Natural killer cell treated with Interleukin-12 subunit alpha and Interleukin-12 subunit beta and Interleukin-15 and Interleukin-18, amount 100 ng/mL, for 72 hours (primary cell): ENCODE measurements around the gene EML4. TPM values are rescaled to one million over a fixed set of nuclear protein-coding genes. Genes with fewer than 3 reads are reported as not detected.

ENCODE experiments used
- ATAC-seq, 2 donors: fragments of 150-1000 bp; cut with Tn5 transposase in 1 of 2; sonication (Bioruptor Pico), chemical (Tn5 transposase) in 1 of 2; 2 replicates each; pipeline ENCODE4 v1.10.0; 2021
- DNase-seq: peaks from one replicate; pipeline ENCODE4 v3.0.0; 2022; ENCODE audit warnings: low spot score
- H3K27ac Mint-ChIP-seq, 2 donors: 1 replicate in 1 of 2; 2 replicates in 1 of 2; pipeline ENCODE4 v1.8.0; 2022; ENCODE audit warnings: mixed read lengths in 2 of 2, mild to moderate bottlenecking in 1 of 2, moderate library complexity in 1 of 2
- H3K27me3 Mint-ChIP-seq, 2 donors: 1 replicate in 1 of 2; 2 replicates in 1 of 2; pipeline ENCODE4 v1.8.0; 2022; ENCODE audit warnings: mixed read lengths in 2 of 2
- H3K36me3 Mint-ChIP-seq: one replicate; pipeline ENCODE4 v1.8.0; 2022; ENCODE audit warnings: mixed read lengths
- H3K4me1 Mint-ChIP-seq, 2 donors: 1 replicate in 1 of 2; 2 replicates in 1 of 2; pipeline ENCODE4 v1.8.0; 2022; ENCODE audit warnings: low read depth in 2 of 2, mixed read lengths in 2 of 2, mild to moderate bottlenecking in 1 of 2
- H3K4me3 Mint-ChIP-seq: one replicate; pipeline ENCODE4 v1.8.0; 2022; ENCODE audit warnings: mixed read lengths
- H3K9me3 Mint-ChIP-seq: 2 replicates; pipeline ENCODE4 v1.8.0; 2022; ENCODE audit warnings: mixed read lengths
- total RNA-seq, 2 donors: library from RNA; stranded (reverse); gene quantifications; one replicate each; pipeline ENCODE4 v1.2.3, GENCODE V29; 2022

The EML4 gene
- total RNA-seq, 2 donors from 2014 or later: 73.4 to 140 TPM

DNA sequence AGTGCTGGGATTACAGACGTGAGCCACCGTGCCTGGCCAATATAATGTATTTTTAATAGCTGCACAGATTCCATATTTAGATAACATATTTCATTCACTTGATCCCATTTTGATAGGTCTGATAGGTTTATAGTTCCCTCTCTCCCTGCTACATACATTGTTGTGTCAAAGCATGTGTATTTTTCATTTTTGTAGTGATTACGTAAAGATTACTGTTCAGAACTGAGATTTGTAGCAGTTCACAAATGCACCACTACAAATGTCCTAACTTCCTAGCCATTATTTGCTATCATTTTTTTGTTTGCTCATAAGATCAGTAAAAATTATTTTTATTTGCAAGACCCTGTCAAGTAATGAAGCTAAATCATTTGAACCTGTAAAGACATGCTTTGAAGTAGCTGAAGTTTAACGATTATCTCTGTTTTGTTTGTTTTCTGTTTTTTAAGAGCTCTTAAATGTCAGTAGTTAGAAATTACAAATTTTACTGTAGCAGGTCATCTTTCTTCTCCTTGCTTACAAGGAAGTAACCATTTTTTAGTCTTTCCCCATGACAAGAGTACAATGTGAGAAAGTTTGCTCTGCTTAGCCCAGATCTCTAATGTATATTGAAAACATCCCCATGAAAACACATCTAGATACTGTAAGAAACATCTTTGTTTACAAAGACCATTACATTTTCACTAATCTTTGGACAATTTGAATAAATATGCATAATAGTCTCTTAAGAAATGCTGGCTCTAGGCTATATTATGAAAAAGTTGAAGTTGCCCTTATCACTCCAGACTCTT lies 54.1 kb downstream of the EML4 start:
- Mint-ChIP-seq H3K4me1 (peaks cover 28 to 41% of the 10 kb centered on the region in 2 donors), H3K27me3 (no peaks in the 10 kb centered on the region), H3K36me3 (no peaks in the 10 kb centered on the region), H3K9me3 (no peaks in the 10 kb centered on the region), H3K27ac (no peak overlapping the region), H3K4me3 (no peak overlapping the region)
- DNase-seq: no peak
- ATAC-seq: no peak

DNA sequence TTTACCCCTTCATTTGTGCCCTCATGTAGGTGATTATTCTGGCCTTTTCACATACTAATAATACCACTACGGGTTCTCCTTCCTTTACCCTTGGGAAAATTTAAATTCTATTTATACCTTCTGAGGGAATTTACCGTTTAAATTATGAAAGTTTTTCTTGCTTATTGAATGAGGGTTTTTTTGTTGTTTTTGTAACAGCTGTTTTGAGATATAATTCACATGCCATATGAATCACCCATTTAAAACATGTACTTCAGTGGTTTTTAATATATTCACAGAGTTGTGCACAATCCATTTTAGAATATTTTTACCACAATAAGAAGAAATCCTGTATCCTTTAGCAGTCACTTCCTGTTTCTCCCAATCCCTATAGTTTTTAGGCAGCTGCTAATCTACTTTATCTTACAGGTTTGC lies 54.7 kb downstream of the EML4 start:
- Mint-ChIP-seq H3K36me3 (no peaks in the 10 kb centered on the region), H3K27ac (peak overlapping the region in 1 of 2 donors; percentile 16), H3K4me1 (peaks cover 27 to 37% of the 10 kb centered on the region in 2 donors), H3K4me3 (no peak overlapping the region), H3K27me3 (no peaks in the 10 kb centered on the region), H3K9me3 (no peaks in the 10 kb centered on the region)
- ATAC-seq: no peak
- no peak for DNase-seq

DNA sequence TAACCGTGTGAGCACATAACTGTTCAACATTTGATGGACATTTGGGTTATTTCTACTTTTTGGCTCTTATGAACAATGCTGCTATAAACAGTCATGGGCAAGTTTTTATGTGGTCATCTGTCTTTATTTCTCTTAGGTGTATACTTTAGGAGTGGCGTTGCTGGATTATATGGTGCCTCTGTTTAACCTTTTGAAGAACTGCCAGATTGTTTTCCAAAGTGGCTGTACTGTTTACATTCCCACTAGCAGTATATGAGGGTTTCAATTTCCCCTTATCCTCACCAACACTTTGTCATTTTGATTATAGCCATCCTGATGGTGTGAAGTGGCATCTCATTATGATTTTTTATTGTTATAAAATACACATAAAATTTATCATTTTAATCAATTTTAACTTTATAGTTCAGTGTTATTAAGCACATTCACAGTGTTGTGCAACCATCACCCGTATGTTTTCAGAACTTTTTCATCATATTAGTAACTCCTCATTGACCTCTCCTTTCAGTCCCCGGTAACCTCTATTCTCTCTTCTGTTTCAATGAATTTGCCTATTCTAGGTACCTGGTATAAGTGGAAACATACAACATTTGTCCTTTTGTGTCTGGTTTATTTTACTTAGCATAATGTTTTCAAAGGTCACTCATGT lies 55.4 kb downstream of the EML4 start:
- H3K4me1 Mint-ChIP-seq: peaks cover 29 to 38% of the 10 kb centered on the region in 2 donors
- no peaks in the 10 kb centered on the region for H3K9me3 Mint-ChIP-seq
- H3K27ac Mint-ChIP-seq: peak overlapping the region in 1 of 2 donors; percentile 16
- no peaks in the 10 kb centered on the region for H3K27me3 Mint-ChIP-seq
- H3K4me3 Mint-ChIP-seq: no peak overlapping the region
- H3K36me3 Mint-ChIP-seq: no peaks in the 10 kb centered on the region
- DNase-seq (no peak), ATAC-seq (no peak)

DNA sequence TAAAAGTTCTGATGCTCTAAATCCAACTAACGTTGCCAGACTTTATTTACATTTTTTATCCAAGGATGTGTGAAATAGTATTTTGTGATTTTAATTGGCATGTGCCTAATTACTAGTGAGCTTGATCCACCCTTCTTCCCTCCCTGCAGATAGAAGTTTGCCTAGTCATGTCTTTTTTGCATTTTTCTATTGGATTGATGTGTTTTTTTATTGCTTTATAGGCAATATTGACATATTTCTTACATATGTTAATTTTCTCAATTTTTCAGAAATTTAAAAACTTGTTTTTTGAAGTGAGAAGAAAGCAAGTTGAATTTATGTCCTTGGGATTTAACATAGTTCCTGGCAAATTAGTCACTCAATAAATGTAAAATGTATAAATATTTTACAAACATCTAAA lies 56.4 kb downstream of the EML4 start:
- DNase-seq: no peak
- H3K9me3 Mint-ChIP-seq: no peaks in the 10 kb centered on the region
- H3K4me1 Mint-ChIP-seq: peaks cover 29 to 39% of the 10 kb centered on the region in 2 donors
- H3K4me3 Mint-ChIP-seq: no peak overlapping the region
- ATAC-seq: no peak
- no peak overlapping the region for H3K27ac Mint-ChIP-seq
- no peaks in the 10 kb centered on the region for H3K36me3 Mint-ChIP-seq
- H3K27me3 Mint-ChIP-seq: no peaks in the 10 kb centered on the region

DNA sequence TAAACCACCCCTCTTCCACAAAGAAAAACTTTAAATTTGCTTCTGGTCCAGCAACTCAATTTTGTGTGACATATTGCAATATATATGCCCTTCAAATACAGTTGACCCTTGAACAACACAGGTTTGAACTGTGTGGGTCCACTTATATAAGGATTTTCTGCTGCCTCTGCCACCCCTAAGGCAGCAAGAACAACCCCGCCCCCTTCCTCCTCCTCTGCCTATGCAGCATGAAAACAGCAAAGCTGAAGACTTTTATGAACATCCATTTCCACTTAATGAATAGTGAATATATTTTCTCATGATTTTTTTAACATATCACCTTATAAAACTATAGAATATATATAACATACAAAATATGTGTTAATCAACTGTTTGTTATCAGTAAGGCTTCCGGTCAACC lies 58.3 kb downstream of the EML4 start:
- no peaks in the 10 kb centered on the region for H3K36me3 Mint-ChIP-seq
- H3K27me3 Mint-ChIP-seq: no peaks in the 10 kb centered on the region

DNA sequence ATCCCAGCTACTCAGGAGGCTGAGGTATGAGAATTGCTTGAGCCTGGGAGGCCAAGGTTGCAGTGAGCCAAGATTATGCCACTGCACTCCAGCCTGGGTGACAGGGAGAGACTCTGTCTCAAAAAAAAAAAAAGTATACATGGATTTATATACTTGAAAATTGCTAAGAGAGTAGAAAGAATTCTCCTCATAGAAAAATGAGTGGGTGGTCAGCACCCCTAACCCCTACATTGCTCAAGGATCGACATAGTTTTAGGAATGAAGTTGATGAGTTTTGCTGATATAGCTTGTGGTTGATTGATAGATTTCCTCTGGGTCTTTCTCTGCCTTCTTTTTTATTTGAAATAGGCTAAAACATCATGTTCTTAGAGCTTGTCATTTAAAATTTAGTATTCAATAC lies 58.9 kb downstream of the EML4 start:
- H3K4me1 Mint-ChIP-seq: peaks cover 34 to 45% of the 10 kb centered on the region in 2 donors
- ATAC-seq (no peak), DNase-seq (no peak)
- no peaks in the 10 kb centered on the region for H3K9me3 Mint-ChIP-seq
- no peak overlapping the region for H3K4me3 Mint-ChIP-seq
- H3K27ac Mint-ChIP-seq: no peak overlapping the region
- no peaks in the 10 kb centered on the region for H3K27me3 Mint-ChIP-seq
- H3K36me3 Mint-ChIP-seq: no peaks in the 10 kb centered on the region

More for the DNA sequence above, 58.3 kb downstream of the EML4 start:
- Mint-ChIP-seq H3K4me3 (no peak overlapping the region), H3K27ac (no peak overlapping the region), H3K9me3 (no peaks in the 10 kb centered on the region), H3K4me1 (peaks cover 36 to 47% of the 10 kb centered on the region in 2 donors)
- ATAC-seq (no peak), DNase-seq (no peak)

DNA sequence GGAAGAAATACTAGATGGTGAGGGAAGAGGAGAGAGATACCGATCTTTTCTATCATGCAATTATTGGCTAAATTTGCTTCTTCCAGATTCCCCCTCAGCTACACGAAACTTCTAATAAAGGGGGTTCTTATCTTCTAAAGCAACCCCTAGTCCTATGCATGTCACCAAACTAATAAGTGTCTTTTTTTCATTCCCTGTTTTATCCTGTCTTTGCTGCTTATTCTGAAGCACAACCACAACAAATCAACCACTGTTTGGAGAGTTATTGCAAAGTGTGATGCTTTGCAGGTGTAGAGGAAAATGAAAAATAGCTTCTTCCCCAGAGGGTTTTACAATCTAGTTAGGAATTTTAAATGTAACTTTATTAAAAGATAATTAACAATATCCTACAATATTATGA lies 60.8 kb downstream of the EML4 start:
- H3K27me3 Mint-ChIP-seq: no peaks in the 10 kb centered on the region
- peaks cover 18 to 26% of the 10 kb centered on the region in 2 donors for H3K4me1 Mint-ChIP-seq
- H3K4me3 Mint-ChIP-seq: no peak overlapping the region
- ATAC-seq: no peak
- no peaks in the 10 kb centered on the region for H3K9me3 Mint-ChIP-seq
- no peaks in the 10 kb centered on the region for H3K36me3 Mint-ChIP-seq
- no peak overlapping the region for H3K27ac Mint-ChIP-seq
- DNase-seq: no peak

DNA sequence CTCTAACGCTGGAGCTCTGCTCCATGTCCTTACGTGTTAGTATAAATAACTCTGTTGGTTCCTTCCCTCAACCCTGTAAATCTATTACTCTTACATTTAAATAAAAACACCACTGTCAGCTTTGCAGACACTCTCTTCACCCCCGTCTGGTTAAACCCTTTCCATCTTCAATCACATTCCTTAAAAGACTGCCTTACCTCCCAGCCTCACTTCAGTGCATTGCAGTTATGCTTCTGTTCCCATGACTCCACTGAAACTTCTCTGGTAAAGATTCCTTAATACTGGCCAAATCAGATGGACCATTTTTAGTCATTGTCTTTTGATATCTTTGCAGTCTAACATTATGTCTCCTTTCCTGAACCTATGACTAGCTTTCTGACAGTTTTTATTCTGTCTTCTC lies 61.7 kb downstream of the EML4 start:
- Mint-ChIP-seq H3K4me3 (no peak overlapping the region), H3K27ac (no peak overlapping the region), H3K9me3 (no peaks in the 10 kb centered on the region), H3K27me3 (no peaks in the 10 kb centered on the region), H3K36me3 (no peaks in the 10 kb centered on the region), H3K4me1 (peaks cover 16 to 30% of the 10 kb centered on the region in 2 donors)
- no peak for ATAC-seq
- no peak for DNase-seq

DNA sequence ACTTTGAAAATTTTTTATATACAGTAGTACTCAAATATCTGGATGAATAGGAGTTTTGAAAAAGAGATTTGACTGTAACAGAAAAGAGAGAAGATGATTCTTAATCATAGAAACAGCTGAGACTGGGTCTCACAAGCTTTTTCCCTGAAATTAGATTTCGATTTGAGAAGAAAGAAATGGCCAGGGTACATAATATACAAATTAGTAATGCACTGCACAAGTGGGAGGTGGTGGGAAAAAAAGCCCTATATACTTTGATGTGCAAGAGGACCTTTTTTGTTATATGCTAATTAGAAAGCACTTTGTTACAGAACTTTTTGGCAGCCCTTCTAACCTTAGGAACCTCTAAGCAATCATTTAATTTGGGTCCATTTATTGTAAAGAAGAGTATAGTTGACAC lies 62.9 kb downstream of the EML4 start:
- Mint-ChIP-seq H3K27ac (no peak overlapping the region), H3K36me3 (no peaks in the 10 kb centered on the region), H3K4me1 (peaks cover 17 to 30% of the 10 kb centered on the region in 2 donors), H3K9me3 (no peaks in the 10 kb centered on the region), H3K27me3 (no peaks in the 10 kb centered on the region), H3K4me3 (no peak overlapping the region)
- no peak for DNase-seq
- ATAC-seq: no peak

DNA sequence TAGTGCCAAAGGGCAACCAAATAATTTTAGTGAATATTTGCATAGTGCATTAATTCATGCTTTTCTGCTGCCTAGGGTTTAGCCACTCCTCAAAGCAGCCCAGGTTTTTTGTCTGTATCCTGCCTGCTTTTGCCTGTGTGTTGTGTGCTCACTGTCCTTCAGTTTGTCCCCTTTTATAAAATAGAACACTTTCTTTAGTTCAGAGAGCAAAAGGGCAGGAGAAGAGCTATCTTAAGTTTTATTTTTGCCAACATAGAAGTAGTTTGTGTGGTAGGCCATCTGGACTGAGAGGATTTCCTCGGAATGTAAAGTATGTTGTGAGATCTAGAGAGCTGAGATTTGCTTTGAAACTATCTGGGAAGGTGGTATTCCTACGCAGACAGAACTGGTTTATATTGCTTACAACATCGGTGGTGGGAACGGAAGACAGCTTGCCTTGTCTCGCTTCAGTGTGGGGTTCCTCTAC lies 64.9 kb downstream of the EML4 start:
- H3K4me3 Mint-ChIP-seq: no peak overlapping the region
- H3K4me1 Mint-ChIP-seq: peaks cover 24 to 35% of the 10 kb centered on the region in 2 donors
- DNase-seq (no peak), ATAC-seq (no peak)
- no peaks in the 10 kb centered on the region for H3K36me3 Mint-ChIP-seq
- no peak overlapping the region for H3K27ac Mint-ChIP-seq
- no peaks in the 10 kb centered on the region for H3K27me3 Mint-ChIP-seq
- no peaks in the 10 kb centered on the region for H3K9me3 Mint-ChIP-seq

DNA sequence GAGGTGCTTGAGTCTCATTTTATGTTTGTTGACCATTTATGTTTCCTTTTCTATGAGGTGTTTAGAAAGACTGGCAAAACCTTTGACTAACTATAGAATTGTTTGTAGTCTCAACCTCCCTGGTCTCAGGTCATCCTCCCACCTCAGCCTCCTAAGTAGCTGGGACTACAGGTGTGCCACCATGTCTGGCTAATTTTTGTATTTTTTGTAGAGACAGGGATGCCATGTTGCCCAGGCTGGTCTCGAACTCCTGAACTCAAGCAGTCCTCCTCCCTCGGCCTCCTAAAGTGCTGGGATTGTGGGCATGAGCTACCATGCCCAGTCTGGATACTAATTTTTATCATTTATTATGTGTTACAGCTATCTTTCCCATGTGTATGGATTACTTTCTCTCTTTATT lies 67.8 kb downstream of the EML4 start:
- DNase-seq (no peak), ATAC-seq (no peak)
- no peaks in the 10 kb centered on the region for H3K27me3 Mint-ChIP-seq
- H3K27ac Mint-ChIP-seq: peak overlapping the region in 1 of 2 donors; percentile 34
- no peaks in the 10 kb centered on the region for H3K9me3 Mint-ChIP-seq
- H3K4me1 Mint-ChIP-seq: peaks cover 11 to 21% of the 10 kb centered on the region in 2 donors
- H3K4me3 Mint-ChIP-seq: no peak overlapping the region
- no peaks in the 10 kb centered on the region for H3K36me3 Mint-ChIP-seq

DNA sequence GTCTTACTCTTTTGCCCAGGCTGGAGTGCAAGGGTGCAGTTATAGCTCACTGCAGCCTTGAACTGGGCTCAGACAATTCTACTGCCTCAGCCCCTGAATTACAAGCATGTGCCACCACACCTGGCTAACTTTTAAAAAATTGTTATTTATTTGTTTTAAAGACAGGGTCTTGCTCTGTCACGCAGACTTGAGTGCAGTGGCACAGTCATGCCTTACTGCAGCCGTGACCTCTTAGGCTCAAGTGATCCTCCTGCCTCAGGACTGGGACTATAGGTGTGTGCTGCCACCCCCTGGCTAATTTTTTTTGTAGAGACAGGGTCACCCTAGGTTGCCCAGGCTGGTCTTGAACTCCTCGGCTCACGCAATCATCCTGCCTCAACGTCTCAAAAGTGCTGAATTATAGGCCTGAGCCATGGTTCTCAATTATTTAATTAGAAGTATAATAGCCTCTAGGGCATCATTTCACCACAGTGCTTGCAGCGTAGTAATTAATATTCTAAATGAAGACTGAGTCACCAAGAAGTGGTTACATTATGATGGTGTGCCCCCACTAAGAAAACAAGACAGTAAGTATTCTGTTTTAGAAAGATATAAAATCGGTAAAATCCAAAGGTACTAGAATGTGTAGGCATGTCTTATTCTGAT lies 69.6 kb downstream of the EML4 start:
- Mint-ChIP-seq H3K4me3 (no peak overlapping the region), H3K4me1 (peaks cover 11 to 38% of the 10 kb centered on the region in 2 donors), H3K27ac (no peak overlapping the region), H3K27me3 (no peaks in the 10 kb centered on the region), H3K36me3 (no peaks in the 10 kb centered on the region), H3K9me3 (no peaks in the 10 kb centered on the region)
- peak; percentile 61 to 66 for ATAC-seq
- no peak for DNase-seq

DNA sequence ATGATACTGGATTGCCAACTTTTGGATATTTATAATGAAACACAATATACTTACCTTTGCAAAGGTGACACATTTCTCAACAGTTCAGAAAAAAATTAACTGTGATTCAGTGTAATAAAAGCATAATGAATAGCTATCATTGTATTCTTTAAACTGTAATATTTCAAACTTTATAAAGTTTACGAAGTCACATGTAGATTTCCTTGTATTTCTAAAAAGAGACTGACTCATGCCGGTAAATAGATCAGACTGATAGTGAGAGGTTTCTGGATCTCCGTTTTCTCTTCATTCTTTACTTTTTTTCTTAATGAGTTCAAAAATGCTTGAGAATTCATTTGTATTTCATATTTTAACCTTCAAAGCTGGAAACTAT lies 70.1 kb downstream of the EML4 start:
- H3K27ac Mint-ChIP-seq: no peak overlapping the region
- H3K4me1 Mint-ChIP-seq: peaks cover 11 to 39% of the 10 kb centered on the region in 2 donors
- ATAC-seq: no peak

DNA sequence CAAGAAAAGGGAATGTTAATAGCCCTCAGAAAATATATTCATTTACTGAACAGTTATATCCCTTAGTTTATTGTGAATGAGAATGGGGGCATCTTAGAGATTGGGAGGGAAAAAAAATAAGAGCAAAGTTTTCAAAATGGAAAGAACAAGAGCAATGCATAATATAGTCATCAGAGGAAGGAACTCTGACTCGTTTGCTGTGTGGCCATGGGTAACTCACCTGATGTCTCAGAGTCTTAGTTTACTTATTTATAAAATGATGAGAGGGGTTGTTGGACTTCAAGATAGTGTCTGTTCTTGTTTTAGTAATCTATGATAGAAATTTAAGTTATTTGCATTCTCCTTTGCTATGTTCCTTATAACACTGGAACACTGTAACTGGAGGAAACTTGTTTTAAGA lies 70.7 kb downstream of the EML4 start:
- ATAC-seq (no peak), DNase-seq (no peak)
- Mint-ChIP-seq H3K4me1 (peaks cover 16 to 45% of the 10 kb centered on the region in 2 donors), H3K4me3 (no peak overlapping the region), H3K36me3 (no peaks in the 10 kb centered on the region), H3K27ac (no peak overlapping the region), H3K27me3 (no peaks in the 10 kb centered on the region), H3K9me3 (no peaks in the 10 kb centered on the region)

More for the DNA sequence above, 70.1 kb downstream of the EML4 start:
- H3K4me3 Mint-ChIP-seq: no peak overlapping the region
- DNase-seq: no peak
- no peaks in the 10 kb centered on the region for H3K9me3 Mint-ChIP-seq
- no peaks in the 10 kb centered on the region for H3K27me3 Mint-ChIP-seq
- H3K36me3 Mint-ChIP-seq: no peaks in the 10 kb centered on the region
